Suprapubic skin (tissue), 3 donors: ENCODE results near the gene CRNKL1.

Source experiments
- CTCF ChIP-seq, 2 donors: fragments of 200-600 bp in 1 of 2; fragments of 450-650 bp in 1 of 2; sonication (generic) in 1 of 2; IDR thresholded peaks; one replicate each; pipeline ENCODE4 v1.5.1; 2016 to 2019; ENCODE audit warnings: antibody characterized with exemption in 2 of 2, mild to moderate bottlenecking in 1 of 2, moderate library complexity in 1 of 2
- EP300 ChIP-seq: sonication (generic); formaldehyde crosslinking; IDR thresholded peaks from one replicate; pipeline ENCODE4 v1.6.1; 2017; ENCODE audit warnings: antibody characterized with exemption
- POLR2A ChIP-seq, 2 donors: fragments of 450-650 bp; IDR thresholded peaks; one replicate each; pipeline ENCODE4 v1.6.1; 2017; ENCODE audit warnings: antibody characterized with exemption in 2 of 2, mild to moderate bottlenecking in 2 of 2, moderate library complexity in 2 of 2

GRCh38 chr20:20085071-20085470, 32.8 kb upstream of the CRNKL1 start:
- TF ChIP-seq CTCF (IDR thresholded peaks at IDR 0.05) (no peak), POLR2A (IDR thresholded peaks at IDR 0.05) (no peak), EP300 (no peak)
